GM11168 (cell line): Measurements from ENCODE around the gene PCSK5.

Source experiments
- in situ Hi-C: fragments of 300-500 bp; cut with MboI; formaldehyde crosslinking; loops from one replicate; pipeline ENCODE4 v1.12.0; 2022; ENCODE audit warnings: low sequenced_read_pairs; ENCODE audit not compliant: unreplicated experiment

Gene PCSK5

DNA sequence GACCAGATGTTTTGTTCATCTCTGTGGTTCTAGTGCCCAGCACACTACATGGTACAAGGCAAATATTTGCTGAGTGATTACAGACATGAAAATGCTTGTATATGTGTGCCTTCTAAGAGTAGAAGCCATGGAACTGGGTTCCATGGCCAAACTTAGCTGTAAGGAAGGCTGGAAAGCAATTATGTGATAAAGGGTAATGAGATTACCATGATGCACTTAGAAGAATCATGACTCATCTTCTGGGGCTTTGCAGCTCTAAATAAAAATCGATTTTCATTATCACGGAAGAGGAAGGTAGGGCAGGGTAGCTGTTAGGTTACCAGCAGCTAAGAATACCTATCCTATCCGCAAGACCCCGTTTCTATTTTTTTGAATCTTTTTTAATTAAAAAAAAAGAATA, 475.8 kb downstream of the PCSK5 start:
- in situ Hi-C loops = no loop called here

DNA sequence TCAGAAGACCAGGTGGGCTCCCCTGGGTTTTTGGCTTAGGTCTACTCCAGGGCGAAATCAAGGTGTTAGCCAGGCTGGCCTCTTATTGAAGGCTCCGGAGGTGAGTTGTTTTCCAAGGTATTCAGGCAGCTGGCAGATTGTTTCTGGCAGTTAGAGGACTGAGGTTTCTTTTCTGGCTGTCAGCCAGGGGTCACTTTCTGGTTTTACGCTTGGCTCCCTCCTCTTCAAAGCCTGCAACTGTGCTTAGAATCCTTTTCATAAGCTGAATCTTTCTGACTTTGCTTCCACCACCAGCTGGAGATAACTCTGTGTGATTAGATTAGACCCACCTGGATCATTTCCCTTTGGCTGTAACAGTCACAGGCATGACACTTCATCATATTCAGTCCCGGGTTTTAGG, 479.1 kb downstream of the PCSK5 start:
- in situ Hi-C loops = no loop called here

DNA sequence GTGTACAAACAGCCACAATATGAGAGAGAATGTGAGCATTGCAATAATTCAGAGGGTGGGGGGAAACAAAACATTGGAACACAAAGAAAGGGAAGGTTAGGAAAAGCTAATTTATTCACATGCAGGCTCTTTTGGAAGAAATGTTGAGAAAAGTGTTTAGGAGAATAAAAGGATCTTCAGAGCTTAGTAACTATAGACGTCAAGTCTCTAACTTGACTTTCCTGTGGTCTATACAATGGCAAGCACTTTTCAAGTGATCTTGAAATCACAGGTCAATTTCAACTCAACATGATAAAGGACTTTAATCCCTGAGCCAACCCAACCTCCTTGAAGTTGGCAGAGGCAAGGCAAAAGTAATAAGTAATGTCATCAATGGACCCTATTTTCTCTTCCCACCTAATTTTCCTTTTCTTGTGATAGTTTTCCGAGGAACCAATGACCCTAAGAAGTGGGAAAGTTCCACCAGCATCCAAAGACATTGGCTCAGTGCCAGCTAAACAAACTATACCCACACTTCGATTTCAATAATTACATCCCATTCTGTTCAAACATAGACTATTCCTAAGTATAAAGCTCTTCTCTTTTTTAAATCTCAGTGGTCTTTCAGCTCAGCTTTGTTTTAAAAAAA, 480.0 kb downstream of the PCSK5 start:
- in situ Hi-C loops = no loop called here

DNA sequence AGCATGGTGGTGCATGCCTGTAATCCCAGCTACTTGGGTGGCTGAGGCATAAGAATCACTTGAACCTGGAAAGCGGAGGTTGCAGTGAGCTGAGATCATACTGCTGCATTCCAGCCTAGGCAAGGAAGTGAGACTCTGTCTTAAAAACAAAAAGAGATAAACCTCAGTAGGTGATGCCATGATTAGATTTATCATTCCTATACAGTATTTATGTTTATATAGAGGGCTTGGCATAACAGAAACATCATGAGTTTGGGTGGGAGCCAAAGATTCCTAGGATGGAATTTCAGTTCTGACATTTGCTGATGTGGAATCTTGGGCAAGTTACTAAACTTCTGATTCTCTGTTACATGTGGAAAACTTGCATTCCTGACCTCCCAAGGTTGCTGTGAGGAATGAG, 481.4 kb downstream of the PCSK5 start:
- in situ Hi-C loops = no loop called here

DNA sequence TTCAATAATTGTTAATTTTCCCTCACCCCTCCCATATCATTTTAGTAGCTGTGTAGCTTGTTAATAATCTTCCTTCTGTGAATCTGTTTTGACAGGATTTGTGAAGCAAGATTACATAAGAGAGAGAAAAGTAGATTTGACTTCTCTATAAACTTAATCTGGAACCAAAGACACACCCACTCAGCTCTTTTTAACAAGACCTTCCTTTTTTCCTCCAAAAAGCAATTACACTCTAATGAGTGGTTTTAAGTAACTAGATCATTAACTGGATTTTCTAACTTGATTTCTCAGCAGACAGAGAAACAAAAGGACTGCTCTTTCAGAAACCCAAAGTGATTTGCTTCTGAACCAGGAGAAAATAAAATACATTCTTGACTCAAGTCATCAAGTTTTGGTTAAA, 481.9 kb downstream of the PCSK5 start:
- in situ Hi-C loops = no loop called here

DNA sequence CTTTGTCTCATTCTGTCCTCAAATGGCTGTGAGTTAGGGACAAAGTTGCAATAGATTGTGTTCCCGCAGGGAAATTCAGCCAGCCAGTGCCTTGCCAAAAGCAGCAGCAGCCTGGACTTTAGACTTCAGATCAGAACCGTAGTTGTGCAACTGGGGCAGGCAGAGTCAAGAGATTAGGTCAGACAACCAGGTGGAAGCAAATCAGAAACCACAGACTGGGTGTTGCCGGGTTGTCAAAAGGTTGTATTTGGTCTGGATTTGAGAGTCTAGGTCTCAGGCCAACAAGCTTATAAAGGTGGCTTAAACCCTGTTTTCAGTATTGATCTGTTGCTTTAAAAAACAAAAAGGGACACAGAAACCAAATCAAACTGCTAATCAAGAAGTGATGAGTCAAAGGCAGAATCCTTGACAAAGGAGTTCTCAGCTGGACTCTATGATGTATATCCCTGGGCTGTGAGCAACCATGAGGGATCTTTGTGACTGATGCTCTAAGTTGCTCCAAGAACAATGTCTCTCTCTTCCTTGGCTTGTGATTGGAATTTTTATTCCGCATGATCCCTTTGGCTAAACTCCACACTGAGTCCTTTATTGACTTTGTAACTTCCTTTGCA, 482.8 kb downstream of the PCSK5 start:
- in situ Hi-C loops = no loop called here

DNA sequence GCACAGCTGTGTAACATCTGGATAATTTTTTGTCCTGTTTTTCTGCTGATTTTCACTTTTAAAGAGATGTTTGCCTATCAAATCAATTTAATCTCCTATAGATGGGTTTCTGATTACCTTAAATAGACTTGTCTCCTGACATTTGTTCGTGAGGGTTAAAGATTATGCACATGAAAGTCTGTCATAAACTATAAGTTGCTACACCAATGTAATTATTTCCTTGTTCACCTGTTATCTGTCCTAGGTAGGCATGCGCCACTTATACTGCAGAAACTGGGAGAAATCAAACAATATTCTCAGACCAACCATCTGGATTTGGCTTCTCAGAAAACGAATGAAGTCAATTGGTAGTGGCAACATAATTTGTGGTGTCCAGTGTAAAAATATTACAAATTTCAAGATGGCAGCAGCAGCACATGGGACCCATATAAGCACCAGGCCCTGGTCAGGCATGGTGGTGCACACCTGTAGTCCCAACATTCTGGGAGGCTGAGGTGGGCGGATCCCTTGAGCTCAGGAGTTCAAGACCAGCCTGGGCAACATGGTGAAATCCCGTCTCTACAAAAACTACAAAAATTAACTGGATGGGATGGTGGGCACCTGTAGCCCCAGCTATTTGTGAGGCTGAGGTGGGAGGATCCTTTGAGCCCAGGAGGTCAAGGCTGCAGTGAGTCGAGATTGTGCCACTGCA, 483.5 kb downstream of the PCSK5 start:
- in situ Hi-C loops = no loop called here

DNA sequence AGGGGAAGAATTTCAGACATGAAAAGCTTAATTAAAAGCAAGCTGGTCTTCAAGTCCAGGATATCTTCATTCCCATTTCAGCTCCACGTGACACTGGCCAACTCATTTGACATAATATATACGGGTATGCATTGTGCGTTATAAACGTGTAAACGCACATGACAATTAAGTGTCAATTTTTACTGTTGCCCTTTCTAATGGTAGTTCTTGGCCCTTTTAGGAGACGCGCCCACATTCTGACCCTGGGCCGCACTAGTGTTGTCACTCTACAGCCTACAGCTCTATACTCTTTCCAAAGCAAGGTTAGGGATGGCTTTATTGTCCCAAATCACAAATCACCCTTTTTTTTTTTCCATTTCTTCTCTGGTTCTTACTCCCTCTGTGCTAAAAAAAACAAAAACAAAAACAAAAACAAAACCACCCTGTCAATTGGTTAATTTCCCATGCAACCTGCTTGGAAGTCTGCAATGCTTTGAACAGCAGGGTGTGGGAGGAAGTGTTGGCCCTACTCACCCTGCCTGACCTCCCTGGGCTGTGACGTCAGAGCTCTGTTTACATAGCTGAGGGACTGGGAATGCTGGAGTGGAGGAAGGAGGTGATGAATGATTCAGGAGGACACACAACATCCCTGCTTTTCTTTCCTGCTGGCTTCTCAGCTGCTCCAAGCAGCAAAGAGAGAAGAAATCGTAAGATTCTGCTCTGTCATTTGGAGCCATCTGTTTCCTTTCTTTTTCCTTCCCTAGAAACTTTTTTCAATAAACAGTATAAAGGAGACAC, 484.5 kb downstream of the PCSK5 start:
- in situ Hi-C loops = no loop called here

DNA sequence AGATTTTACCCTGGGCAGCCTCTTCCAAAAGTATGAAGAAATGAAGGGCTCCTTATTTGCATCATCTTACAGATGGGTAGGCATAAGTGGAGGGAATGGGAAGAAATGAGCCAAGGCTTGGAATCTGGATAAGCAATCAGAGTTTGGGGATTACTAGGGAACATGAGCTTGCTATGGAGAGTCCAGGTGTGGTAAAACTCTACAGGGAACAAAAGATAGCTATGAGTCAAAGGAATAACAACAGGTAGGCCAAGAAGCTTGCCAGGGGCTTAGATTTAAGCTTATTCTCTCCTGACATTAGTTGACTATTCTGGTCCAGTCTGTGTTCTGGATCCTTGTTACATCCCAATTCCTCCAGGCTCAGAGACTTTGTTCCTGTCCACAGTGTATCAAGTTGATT, 487.3 kb downstream of the PCSK5 start:
- in situ Hi-C loops = no loop called here

DNA sequence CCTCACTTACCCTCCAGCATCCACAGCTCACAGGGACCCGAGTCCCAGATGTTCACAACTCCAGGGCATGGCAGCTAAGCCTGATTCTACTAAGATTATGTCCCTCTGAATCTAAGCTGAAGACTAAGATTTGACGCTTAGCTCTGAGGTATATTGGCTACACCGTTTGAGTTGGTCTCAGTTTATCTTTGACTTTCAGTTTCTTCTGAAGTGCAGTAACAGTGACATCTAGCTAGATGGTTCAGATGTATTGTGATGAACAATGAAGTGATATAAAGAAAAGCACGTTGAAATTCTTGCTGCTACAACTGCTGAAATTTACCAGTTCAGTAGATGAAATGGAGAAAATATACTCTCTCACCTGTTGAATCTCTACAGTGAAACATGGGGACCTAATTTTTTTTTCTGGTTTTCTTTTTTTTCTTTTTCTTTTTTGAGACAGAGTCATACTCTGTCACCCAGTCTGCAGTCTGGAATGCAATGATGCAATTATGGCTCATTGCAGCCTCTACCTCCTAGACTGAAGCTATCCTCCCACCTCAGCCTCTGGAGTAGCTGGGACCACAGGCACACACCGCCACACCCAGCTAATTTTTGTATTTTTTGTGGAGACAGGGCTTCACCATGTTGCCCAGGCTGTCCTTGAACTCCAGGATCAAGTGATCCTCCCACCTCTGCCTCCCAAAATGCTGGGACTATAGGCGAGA, 488.0 kb downstream of the PCSK5 start:
- in situ Hi-C loops = no loop called here

DNA sequence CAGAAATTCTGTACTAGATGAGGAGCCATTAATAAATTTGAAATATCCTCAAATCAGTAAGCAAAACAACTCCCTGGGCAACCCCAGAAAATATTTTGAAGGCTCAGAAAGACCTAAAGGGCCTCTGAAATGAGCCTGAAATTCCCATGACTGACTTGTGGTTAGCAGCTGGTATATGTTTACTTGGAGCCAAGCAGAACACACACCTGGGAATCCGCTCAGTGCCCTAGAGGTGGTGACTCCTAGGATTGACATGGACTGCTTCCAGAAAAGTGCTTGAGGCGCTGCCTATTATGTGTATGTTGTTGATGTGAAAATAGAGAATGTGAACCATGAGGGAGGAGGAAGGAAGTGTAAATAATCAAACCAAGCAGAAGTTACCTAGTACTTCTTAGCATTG, 489.0 kb downstream of the PCSK5 start:
- in situ Hi-C loops = no loop called here

DNA sequence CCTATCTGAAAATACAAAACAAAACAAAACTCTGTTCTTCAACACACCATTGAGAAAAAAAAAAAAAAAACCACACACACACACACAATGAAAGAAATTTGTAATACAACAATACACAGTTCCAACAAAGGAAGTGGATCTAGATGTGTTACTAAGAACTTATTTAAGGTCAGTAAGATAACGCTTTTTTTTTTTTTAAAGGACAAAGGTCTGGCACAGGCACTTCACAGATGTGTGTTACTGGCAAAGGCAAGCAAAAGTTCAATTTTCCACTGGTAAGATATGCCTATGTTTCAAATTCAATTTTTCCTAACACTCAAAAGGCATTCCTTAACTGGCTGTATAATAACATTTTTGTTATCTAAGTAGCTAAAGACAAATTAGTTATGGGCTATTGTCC, 500.2 kb downstream of the PCSK5 start:
- in situ Hi-C loops = no loop called here

DNA sequence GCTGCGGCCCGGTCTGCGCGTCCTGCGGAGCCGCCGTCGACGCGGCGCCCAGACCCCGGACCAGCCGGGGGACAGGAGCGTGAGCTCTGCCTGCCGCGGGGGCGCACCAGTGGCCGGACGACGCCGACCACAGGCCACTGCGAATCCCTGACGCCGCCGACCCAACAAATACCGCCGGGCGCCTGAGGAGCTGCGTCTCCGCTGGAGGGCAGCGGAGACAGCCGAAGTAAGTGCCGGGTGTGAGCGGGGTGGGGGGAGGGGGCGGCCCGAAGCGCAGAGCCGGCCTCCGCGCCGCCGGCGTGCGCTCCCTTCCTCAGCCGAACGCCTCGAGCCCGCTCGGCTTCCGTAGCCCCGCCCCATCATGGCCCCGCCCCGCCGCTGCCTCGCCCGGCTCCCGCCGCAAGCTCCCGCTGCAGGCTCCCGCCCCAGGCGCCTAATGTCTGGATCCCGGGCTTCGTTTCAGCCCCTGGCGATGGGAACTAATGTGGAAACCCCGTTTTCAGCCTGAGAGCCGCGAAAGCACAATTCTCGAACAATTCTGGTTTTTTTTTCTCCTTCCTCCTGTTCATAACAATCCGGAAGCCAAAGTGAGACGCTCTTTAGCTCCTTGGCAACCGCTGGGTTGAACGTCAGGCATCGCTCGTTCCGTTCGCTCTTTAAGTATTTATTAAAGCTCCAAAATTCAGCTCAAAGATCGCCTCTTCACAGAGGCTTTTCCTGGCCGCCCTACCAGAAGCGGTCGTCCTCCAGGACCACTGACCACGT, 503.9 kb downstream of the PCSK5 start, which contains the start of gene RFK:
RFK (minus strand) TSS at position 232 of the 765 bp plus-strand sequence. CDS start 255 bp downstream, outside the sequence.
- in situ Hi-C loops = no loop called here

DNA sequence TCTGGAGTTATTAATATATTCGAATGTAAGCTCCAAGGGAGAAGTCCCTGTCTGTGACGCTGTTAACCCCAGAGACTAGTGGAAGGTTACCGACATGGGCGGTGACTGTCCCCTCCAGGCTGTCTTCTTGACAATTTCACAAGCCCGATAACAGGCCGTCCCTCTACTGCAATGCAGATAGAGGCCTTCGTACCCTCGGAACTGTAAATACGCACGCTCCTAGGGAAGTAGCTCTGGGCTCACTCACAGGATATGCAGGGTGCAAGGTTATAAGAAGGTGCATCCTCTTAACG, 504.4 kb downstream of the PCSK5 start:
- in situ Hi-C loops = no loop called here

DNA sequence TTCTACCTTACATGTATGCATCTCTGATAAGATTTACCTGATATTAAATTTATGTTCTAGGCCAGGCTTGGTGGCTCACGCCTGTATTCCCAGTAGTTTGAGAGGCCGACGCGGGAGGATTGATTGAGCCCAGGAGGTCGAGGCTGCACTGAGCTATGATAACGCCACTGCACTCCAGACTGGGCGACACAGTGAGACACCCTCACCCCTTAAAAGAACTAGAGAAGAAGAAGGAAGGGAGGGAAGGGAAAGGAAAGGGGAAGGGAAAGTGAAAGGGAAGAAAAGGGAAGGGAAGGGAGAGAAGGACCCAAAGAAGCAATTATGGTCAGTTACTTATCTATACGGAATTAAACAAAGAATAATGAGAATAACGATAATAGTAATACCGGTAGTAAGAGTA, 504.9 kb downstream of the PCSK5 start:
- in situ Hi-C loops = no loop called here

DNA sequence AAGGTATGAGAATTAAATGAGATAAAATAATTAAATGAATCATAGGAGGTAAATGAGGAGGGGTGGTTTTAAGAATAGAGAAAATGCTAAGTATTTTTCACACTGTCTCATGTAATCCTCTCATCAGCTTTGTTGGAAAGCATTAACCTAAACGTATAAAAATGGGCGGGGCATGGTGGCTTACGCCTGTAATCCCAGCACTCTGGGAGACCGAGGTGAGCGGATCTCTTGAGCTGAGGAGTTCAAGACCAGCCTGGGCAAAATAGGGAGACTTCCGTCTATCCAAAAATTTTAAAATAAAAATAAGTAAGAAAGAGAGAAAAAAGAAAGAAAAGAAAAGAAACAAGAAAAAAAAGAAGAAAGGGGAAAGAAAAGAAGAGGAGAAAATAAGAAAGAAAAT, 505.7 kb downstream of the PCSK5 start:
- in situ Hi-C loops = no loop called here

DNA sequence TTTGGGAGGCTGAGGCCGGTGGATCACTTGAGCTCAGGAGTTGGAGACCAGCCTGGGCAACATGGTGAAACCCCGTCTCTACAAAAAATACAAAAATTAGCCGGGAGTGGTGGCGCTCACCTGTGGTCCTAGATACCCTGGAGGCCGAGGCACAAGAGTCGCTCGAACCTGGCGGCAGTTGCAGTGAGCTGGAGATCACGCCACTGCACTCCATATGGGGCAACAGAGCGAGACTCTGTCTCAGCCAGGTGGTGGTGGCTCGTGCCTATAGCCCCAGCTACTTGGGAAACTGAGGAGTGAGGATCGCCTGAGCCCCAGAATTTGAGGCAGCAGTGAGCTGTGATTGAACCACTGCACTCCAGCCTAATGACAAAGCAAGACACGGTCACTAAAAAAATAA, 506.1 kb downstream of the PCSK5 start:
- in situ Hi-C loops = no loop called here

DNA sequence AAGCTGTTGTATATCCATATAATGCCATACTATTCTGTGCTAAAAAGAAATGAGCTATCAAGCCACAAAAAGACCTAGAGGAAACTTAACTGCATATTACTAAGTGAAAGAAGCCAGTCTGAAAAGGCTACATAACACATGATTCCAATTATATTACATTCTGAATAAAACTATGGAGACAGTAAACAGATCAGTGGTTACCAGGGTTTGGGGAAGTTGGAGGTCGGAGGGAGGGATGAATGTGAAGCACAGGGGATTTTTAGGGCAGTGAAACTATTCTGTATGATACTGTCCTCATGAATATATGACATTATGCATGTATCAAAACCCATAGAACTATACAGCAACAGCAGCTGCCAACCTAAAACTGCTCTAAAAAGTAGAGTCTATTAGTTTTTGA, 509.4 kb downstream of the PCSK5 start:
- in situ Hi-C loops = no loop called here

DNA sequence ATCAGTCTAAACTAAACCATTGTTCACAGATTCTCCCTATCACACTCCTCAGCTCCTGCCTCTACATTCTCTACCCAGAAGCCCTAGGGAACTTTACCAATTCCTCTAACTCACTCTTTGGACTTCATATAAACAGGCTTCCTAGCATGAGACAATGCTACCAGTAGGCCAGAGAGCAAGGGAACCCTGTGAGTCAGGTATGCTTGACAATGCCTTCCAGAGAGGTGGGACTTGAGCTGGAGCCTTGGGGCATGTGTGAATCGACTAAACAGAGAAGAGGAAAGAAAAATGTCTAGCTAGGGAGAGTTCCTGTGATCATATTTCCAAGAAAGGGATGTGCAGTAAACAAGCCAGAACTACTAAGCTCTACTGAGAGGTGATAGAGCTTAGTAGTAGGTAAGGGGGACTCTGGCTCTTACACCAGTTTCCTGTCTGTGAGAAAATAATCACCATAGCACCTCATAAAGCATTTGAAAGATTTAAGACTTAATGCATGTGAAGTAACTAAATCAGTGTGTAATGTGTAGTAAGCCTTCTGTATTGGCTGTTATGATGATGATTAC, 510.1 kb downstream of the PCSK5 start:
- in situ Hi-C loops = no loop called here

DNA sequence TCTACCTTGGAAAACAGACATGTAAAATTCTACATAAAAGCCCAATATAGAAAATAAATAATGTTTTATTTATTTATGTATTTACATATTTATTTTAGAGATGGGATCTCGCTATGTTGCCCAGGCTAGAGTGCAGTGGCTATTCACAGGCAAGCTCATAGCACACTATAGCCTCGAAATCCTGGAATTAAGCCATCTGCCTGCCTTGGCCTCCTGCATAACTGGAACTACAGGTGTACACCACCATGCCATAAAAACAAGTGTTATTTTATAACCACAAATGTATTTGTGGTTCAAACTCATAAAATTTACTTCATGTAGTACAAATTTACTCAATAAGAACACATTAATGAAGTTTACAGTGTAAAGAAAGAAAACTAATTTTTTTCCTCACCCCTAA, 510.7 kb downstream of the PCSK5 start:
- in situ Hi-C loops = no loop called here
